ENCODE results near the gene RASD2.
A peak's percentile ranks its signal among the peaks of the same experiment; 100 is the strongest.

RASD2 gene

GRCh38 chr22:35518811-35519210, 21.8 kb upstream of the RASD2 start:
- no peak for DNase-seq (ENCODE audit: low read depth in 2 of 2)

- DNase-seq (ENCODE audit: low read depth in 2 of 2), result no peak
Measured at GRCh38 chr22:35519306-35520000, 21.2 kb upstream of the RASD2 start.

GRCh38 chr22:35521358-35522224, 19.0 kb upstream of the RASD2 start:
- no peak for DNase-seq (ENCODE audit: low read depth in 2 of 2)

GRCh38 chr22:35522225-35523149, 18.1 kb upstream of the RASD2 start:
- no peak for DNase-seq (ENCODE audit: low read depth in 2 of 2)

GRCh38 chr22:35523167-35523947, 17.3 kb upstream of the RASD2 start:
- DNase-seq (ENCODE audit: low read depth in 2 of 2), result no peak

GRCh38 chr22:35524966-35525686, 15.5 kb upstream of the RASD2 start:
- DNase-seq (ENCODE audit: low read depth in 2 of 2), result no peak

- DNase-seq (ENCODE audit: low read depth in 2 of 2), result no peak
Measured at GRCh38 chr22:35525687-35526332, 14.8 kb upstream of the RASD2 start.

GRCh38 chr22:35526333-35526979, 14.2 kb upstream of the RASD2 start:
- no peak for DNase-seq (ENCODE audit: low read depth in 2 of 2)

- DNase-seq (ENCODE audit: low read depth in 2 of 2), result no peak
Measured at GRCh38 chr22:35528927-35529326, 11.7 kb upstream of the RASD2 start.

GRCh38 chr22:35530700-35531099, 9.9 kb upstream of the RASD2 start:
- no peak for DNase-seq (ENCODE audit: low read depth in 2 of 2)

GRCh38 chr22:35531202-35531601, 9.4 kb upstream of the RASD2 start:
- DNase-seq (ENCODE audit: low read depth in 2 of 2), result no peak

- no peak for DNase-seq (ENCODE audit: low read depth in 2 of 2)
Measured at GRCh38 chr22:35531676-35532075, 9.0 kb upstream of the RASD2 start.

- no peak for DNase-seq (ENCODE audit: low read depth in 2 of 2)
Measured at GRCh38 chr22:35533365-35534029, 7.1 kb upstream of the RASD2 start.

GRCh38 chr22:35534091-35534490, 6.5 kb upstream of the RASD2 start:
- DNase-seq (ENCODE audit: low read depth in 2 of 2), result no peak

- no peak for DNase-seq (ENCODE audit: low read depth in 2 of 2)
Measured at GRCh38 chr22:35537232-35537631, 3.4 kb upstream of the RASD2 start.

GRCh38 chr22:35538801-35539321, 1.8 kb upstream of the RASD2 start:
- DNase-seq (ENCODE audit: low read depth in 2 of 2), result peak in 1 of 2 donors; percentile 21

GRCh38 chr22:35539487-35539886, 1.1 kb upstream of the RASD2 start:
- DNase-seq (ENCODE audit: low read depth in 2 of 2), result no peak

- DNase-seq (ENCODE audit: low read depth in 2 of 2), result peak; percentile 5 to 59
Measured at GRCh38 chr22:35539910-35540594, 579 bp upstream of the RASD2 start.

Measured in stimulated activated CD4-positive, alpha-beta T cell treated with anti-CD3 and anti-CD28 coated beads, Interleukin-1b, Interleukin-23, amount 100 ng/mL, for 1 hour (primary cell).